GM18505 (cell line): ENCODE measurements around the gene RNASE1.
"Not testable (repeated sequence)": the region's sequence is repeated elsewhere in the genome, so short reads cannot be mapped to it uniquely, and the experiment has no call there.

Source experiments
- ATAC-seq: cut with Tn5 transposase; IDR thresholded peaks from one replicate; pipeline ENCODE4 v1.9.1; 2021; ENCODE audit not compliant: unreplicated experiment
- POLR2A ChIP-seq: IDR thresholded peaks from 4 replicates; pipeline ENCODE4 v1.6.1; 2011; ENCODE audit warnings: borderline replicate concordance; ENCODE audit not compliant: insufficient read depth, insufficient read length; ENCODE audit errors: extremely low read depth

Gene RNASE1

DNA sequence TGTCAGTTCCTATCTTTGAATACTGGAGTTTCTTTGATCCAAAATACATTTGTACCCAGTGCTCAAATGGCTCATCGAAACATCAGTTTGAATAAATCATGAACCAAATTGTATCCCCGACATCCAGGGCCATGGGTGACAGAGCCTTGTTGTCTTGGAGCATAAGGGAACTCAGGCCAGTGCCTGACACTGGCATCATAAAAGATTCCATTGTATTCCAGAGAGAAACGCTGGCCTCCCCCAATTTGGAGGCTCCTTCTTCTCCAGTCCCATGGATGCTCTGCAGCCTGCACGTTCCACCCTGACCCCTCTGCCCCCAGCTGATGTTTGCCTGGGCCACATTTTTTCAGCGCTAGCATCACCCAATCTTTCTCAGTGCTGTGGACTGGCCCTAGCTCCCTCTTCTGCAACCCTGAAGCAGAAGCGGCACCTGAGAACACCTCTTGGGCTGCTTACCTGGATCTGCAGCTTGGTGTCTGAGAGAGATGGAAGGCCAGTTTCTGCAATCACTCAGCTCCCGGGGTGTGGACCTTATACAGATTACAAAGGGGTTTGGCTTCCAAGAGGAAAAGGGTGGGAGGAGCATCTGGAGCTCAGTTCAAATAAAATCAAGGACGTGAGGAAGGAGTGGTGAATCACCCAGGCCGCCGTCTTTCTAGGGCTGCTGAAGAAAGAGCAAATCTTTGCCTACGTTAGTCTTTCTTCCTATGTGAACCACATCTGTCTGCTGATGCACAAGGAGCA, at the start of gene RNASE1:
TSS of gene RNASE1 (minus strand) at position 504 of the 744 bp plus-strand sequence. CDS start 776 bp downstream, outside the sequence.
- ATAC-seq: no peak
- TF ChIP-seq POLR2A: no peak

DNA sequence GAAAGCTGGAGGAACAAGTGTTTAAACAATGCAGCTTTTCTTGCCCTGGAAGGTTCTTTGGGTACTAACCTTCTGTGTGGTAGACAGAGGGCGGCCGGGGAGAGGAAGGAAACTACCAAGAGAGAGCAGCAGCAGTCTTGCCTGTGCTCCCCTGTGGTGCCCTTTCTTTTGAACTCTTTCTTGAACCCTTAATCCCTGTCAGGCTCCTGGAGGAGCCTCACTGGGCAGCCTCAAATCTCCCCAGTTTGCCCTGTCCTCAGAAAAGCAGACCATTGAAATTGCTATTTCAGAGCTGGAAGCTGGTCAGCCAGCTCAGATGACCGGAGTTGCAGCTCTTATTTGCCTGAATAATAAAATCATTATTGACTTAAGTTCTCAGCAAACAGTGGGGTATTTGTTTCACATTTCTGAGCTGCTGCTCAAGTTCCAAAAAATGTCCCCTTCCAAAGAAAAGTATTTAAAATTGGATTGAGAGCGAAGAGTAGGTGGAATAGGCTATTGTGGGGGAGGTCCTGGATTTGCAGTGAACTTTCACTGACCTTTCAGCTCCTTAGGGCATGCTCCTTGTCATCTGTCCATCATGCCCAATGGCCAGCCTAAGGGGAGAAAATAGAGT, 46.4 kb upstream of the RNASE1 start:
- no peak for TF ChIP-seq POLR2A
- no peak for ATAC-seq

GRCh38 chr14:20848316-20848954, 45.8 kb upstream of the RNASE1 start:
- ATAC-seq: no peak

DNA sequence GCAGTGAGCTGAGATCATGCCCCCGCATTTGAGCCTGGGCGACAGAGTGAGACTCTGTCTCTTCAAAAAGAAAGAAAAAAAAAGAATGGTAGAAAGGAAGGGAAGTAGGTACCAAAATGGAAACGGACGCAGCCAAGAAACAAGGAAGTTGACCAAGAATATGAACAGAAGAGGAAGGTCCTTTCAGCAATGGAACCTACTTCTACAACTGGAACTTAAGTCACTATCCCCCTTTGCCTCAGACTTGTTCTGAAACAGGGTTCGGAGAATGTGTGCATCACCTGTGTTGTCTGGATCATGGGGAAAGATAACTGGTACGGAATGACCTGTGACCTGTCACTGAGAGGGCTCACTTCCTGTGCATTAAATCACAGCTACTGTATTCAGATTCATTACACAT, 43.9 kb upstream of the RNASE1 start:
- no peak for TF ChIP-seq POLR2A
- ATAC-seq: no peak

More at GRCh38 chr14:20848316-20848954, 45.8 kb upstream of the RNASE1 start:
- TF ChIP-seq POLR2A: no peak

DNA sequence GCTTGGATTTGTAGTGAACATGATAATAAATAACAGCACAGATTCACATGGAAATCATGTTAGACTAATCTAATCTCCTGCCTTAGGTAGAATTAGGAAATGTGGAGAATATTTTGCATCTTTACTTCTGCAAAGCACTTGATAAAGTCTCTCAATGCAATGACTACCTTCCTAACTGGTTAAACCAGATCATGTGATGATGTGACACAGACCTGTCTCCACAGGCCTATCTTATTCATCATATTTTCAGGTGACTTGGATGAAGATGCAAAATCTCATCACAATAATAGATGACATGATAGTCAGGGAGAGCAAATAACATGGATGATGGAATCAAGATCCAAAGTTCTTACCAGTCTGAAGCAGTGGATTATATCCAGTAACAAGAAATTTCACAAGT, 38.5 kb upstream of the RNASE1 start:
- no peak for ATAC-seq
- TF ChIP-seq POLR2A: no peak

GRCh38 chr14:20837831-20838230, 35.2 kb upstream of the RNASE1 start:
- no peak for TF ChIP-seq POLR2A
- no peak for ATAC-seq

- ATAC-seq: no peak
These were observed 34.2 kb upstream of the RNASE1 start for GRCh38 chr14:20836668-20837338.

DNA sequence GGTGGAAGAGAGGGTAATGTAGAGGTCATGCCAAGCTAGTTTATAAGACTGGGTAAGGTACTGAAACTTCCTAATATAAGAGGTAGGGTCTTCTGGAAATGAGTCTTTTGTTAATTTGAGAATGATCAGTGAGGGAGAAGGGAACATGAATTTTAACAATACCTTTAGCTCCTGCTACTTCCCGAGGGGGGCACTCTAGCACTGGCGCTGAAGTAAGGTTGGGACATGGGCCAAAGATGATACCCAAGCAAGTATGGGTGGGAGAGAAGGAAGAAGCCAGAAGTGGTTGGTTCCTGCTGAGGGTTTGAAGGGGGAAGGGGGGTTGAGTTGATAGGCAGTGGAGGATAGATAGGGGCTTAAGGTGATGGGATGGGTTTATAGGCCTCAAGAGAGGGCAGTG, 32.3 kb upstream of the RNASE1 start:
- TF ChIP-seq POLR2A: no peak
- ATAC-seq: no peak

More at GRCh38 chr14:20836668-20837338, 34.2 kb upstream of the RNASE1 start:
- no peak for TF ChIP-seq POLR2A

GRCh38 chr14:20830831-20831230, 28.2 kb upstream of the RNASE1 start:
- no peak for ATAC-seq
- no peak for TF ChIP-seq POLR2A

- not testable (repeated sequence) for ATAC-seq
These were observed 25.5 kb upstream of the RNASE1 start for GRCh38 chr14:20828024-20828694.

- no peak for TF ChIP-seq POLR2A
- no peak for ATAC-seq
These were observed 24.7 kb upstream of the RNASE1 start for GRCh38 chr14:20827326-20827725.

DNA sequence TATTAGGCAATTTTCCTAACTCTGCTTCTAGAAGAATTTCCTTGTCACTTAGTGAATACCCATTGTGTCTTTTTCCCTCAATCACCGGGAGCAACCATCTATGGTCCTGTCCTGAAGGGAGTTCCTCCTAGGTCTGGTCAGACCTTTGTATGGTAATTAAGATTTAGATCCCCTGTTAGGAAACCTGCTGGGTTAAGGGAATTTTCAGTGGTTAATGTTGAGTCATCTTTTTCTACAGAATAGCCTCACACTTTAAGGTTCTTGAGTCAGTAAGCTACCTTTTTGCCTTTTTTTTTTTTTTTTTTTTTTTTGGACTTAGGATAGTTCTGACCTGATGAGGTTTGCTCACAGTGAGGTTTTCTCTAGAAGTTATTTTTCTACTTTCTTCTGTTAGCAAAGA, 24.0 kb upstream of the RNASE1 start:
- ATAC-seq: not testable (repeated sequence)

DNA sequence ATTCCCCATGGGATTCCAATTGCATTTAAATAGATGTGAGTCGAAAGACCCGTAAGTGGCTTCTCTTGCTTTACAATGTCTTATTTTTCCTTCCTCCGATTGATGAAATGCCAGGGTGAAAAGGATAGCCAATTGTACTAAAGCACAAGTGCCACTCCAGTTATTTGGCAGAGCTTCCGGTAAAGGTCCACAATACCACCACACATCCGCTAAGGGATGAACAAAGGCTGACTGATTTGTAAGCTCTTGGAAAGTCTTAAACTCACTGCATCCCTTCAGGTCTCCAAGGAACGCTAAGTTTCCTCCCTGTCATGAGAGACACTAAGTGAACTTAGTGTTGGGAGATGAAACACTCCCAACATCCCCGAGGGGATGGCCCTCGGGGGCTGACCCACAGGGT, 21.2 kb upstream of the RNASE1 start:
- TF ChIP-seq POLR2A: no peak
- ATAC-seq: no peak

- ATAC-seq: not testable (repeated sequence)
These were observed 19.0 kb upstream of the RNASE1 start for GRCh38 chr14:20821521-20822108.
